H1 (cell line): ENCODE data around the gene CASP9. TPM values are rescaled to one million over a fixed set of nuclear protein-coding genes. Genes with fewer than 3 reads are reported as not detected.
A peak's percentile ranks its signal among the peaks of the same experiment; 100 is the strongest.

ENCODE experiments used
- CTCF ChIA-PET: fragments of 300-600 bp; sonication (Branson Sonifier 250); formaldehyde crosslinking; loops from one replicate; lab custom pipeline; 2021; ENCODE audit not compliant: partially characterized antibody; lab: Charles Lee
- POLR2A ChIA-PET: fragments of 300-600 bp; sonication (Branson Sonifier 250); formaldehyde crosslinking; loops from one replicate; lab custom pipeline; 2021; ENCODE audit warnings: inconsistent platforms; ENCODE audit not compliant: partially characterized antibody; lab: Charles Lee
- DNase-seq, 2 experiments: peaks; one replicate each; pipeline versions ENCODE4 v3.0.0 to v3.0.0-alpha.2; 2010 to 2022; ENCODE audit warnings: low spot score in 2 of 2, low read depth in 1 of 2, mixed read lengths in 1 of 2
- FAIRE-seq: peaks from 2 replicates; lab custom pipeline; 2011; peaks lifted over from hg19 to GRCh38; lab: Jason Lieb, UNC
- H2AFZ ChIP-seq: 2 replicates; pipeline ENCODE4 v1.8.1; 2012; ENCODE audit warnings: low read length, inconsistent platforms
- H2AK5ac ChIP-seq: 2 replicates; pipeline ENCODE4 v1.6.1; 2013; ENCODE audit warnings: low read depth, low read length
- H2BK120ac ChIP-seq: replicated peaks from 2 replicates; pipeline ENCODE3; 2013; ENCODE audit warnings: low read depth, low read length, inconsistent platforms
- H2BK12ac ChIP-seq: 2 replicates; pipeline ENCODE4 v1.6.1; 2013; ENCODE audit warnings: low read depth, low read length
- H2BK15ac ChIP-seq: 2 replicates; pipeline ENCODE4 v1.6.1; 2013; ENCODE audit warnings: low read length
- H2BK20ac ChIP-seq: 2 replicates; pipeline ENCODE4 v1.6.1; 2013; ENCODE audit warnings: low read length
- H2BK5ac ChIP-seq: 2 replicates; pipeline ENCODE4 v1.6.1; 2013; ENCODE audit warnings: low read depth, low read length
- H3K14ac ChIP-seq: 2 replicates; pipeline ENCODE4 v1.6.1; 2013; ENCODE audit warnings: inconsistent platforms; ENCODE audit not compliant: insufficient read length
- H3K18ac ChIP-seq: 2 replicates; pipeline ENCODE4 v1.6.1; 2013; ENCODE audit warnings: low read length; ENCODE audit errors: extremely low read depth
- H3K23ac ChIP-seq: 2 replicates; pipeline ENCODE4 v1.6.1; 2013; ENCODE audit warnings: inconsistent platforms; ENCODE audit not compliant: insufficient read length
- H3K23me2 ChIP-seq: 2 replicates; pipeline ENCODE4 v1.6.1; 2013; ENCODE audit warnings: low read depth, low read length
- H3K27ac ChIP-seq: 2 replicates; pipeline ENCODE4 v1.6.1; 2011; ENCODE audit warnings: low read depth, low read length, inconsistent platforms
- H3K27me3 ChIP-seq, 4 experiments: replicated peaks in 1 of 4; 1 replicate in 1 of 4; 2 replicates in 3 of 4; pipeline versions ENCODE4 v1.6.1 to v1.8.1; 2011 to 2013; ENCODE audit warnings: low read length in 3 of 4, mild to moderate bottlenecking in 3 of 4, inconsistent platforms in 2 of 4, mixed read lengths in 2 of 4, moderate library complexity in 1 of 4; ENCODE audit not compliant: control insufficient read depth in 3 of 4, insufficient read depth in 3 of 4; ENCODE audit errors: extremely low read depth in 1 of 4
- H3K36me3 ChIP-seq, 4 experiments: 2 replicates each; pipeline versions ENCODE4 v1.6.1 to v1.8.1; 2011 to 2013; ENCODE audit warnings: mild to moderate bottlenecking in 4 of 4, low read length in 3 of 4, moderate library complexity in 2 of 4, control low read depth in 1 of 4, inconsistent platforms in 1 of 4; ENCODE audit not compliant: insufficient read depth in 4 of 4, control insufficient read depth in 2 of 4
- H3K4ac ChIP-seq: replicated peaks from 2 replicates; pipeline ENCODE3; 2013; ENCODE audit warnings: low read length, low read depth, mixed read lengths, inconsistent platforms; ENCODE audit not compliant: insufficient read length
- H3K4me1 ChIP-seq, 4 experiments: replicated peaks in 1 of 4; 1 replicate in 1 of 4; 2 replicates in 3 of 4; pipeline versions ENCODE4 v1.6.1 to v1.8.1; 2011 to 2013; ENCODE audit warnings: low read length in 3 of 4, inconsistent platforms in 2 of 4, mixed read lengths in 1 of 4; ENCODE audit not compliant: insufficient read depth in 4 of 4, control insufficient read depth in 3 of 4
- H3K4me2 ChIP-seq, 2 experiments: 2 replicates each; pipeline versions ENCODE4 v1.6.1 to v1.8.1; 2011 to 2013; ENCODE audit warnings: low read depth in 2 of 2, low read length in 2 of 2, control low read depth in 1 of 2, inconsistent platforms in 1 of 2, mild to moderate bottlenecking in 1 of 2; ENCODE audit not compliant: insufficient read depth in 1 of 2
- H3K4me3 ChIP-seq, 4 experiments: fragments of 200-600, 300-600 bp in 1 of 4; sonication (generic), shearing (Covaris generic), sonication (Bioruptor Twin) in 1 of 4; 2 replicates each; pipeline versions ENCODE4 v1.5.1 to v1.8.1; 2011 to 2016; ENCODE audit warnings: low read length in 4 of 4, low read depth in 3 of 4, control low read depth in 2 of 4, inconsistent platforms in 2 of 4, mild to moderate bottlenecking in 2 of 4, mixed read lengths in 1 of 4, moderate library complexity in 1 of 4; ENCODE audit not compliant: insufficient read depth in 2 of 4; ENCODE audit errors: extremely low read depth in 1 of 4
- H3K56ac ChIP-seq: replicated peaks from 2 replicates; pipeline ENCODE3; 2013; ENCODE audit warnings: low read depth, mild to moderate bottlenecking, mixed read lengths, low read length, inconsistent platforms; ENCODE audit not compliant: insufficient read length
- H3K79me1 ChIP-seq: 2 replicates; pipeline ENCODE4 v1.6.1; 2013; ENCODE audit warnings: low read depth, low read length, control low read depth
- H3K79me2 ChIP-seq, 2 experiments: 2 replicates each; pipeline versions ENCODE4 v1.6.1 to v1.8.1; 2012 to 2013; ENCODE audit warnings: low read length in 2 of 2, mild to moderate bottlenecking in 2 of 2, inconsistent platforms in 1 of 2; ENCODE audit not compliant: insufficient read depth in 2 of 2, control insufficient read depth in 1 of 2
- H3K9ac ChIP-seq, 4 experiments: replicated peaks in 1 of 4; 1 replicate in 1 of 4; 2 replicates in 3 of 4; pipeline versions ENCODE4 v1.6.1 to v1.8.1; 2011 to 2013; ENCODE audit warnings: low read depth in 3 of 4, low read length in 3 of 4, control low read depth in 2 of 4, mild to moderate bottlenecking in 2 of 4, moderate library complexity in 2 of 4, inconsistent platforms in 1 of 4; ENCODE audit errors: extremely low read depth in 1 of 4
- H3K9me3 ChIP-seq, 2 experiments: 2 replicates each; pipeline versions ENCODE4 v1.6.1 to v1.8.1; 2012 to 2013; ENCODE audit warnings: mild to moderate bottlenecking in 2 of 2, moderate library complexity in 2 of 2, control low read depth in 1 of 2, inconsistent platforms in 1 of 2, low read depth in 1 of 2, low read length in 1 of 2, mixed read lengths in 1 of 2; ENCODE audit not compliant: insufficient read depth in 2 of 2
- H4K20me1 ChIP-seq, 2 experiments: replicated peaks in 1 of 2; 2 replicates each; pipeline versions ENCODE3 to v1.8.1; 2011 to 2013; ENCODE audit warnings: inconsistent platforms in 2 of 2, low read length in 2 of 2, mild to moderate bottlenecking in 1 of 2; ENCODE audit not compliant: insufficient read depth in 2 of 2, control insufficient read depth in 1 of 2
- H4K5ac ChIP-seq: 2 replicates; pipeline ENCODE4 v1.6.1; 2013; ENCODE audit warnings: low read length, low read depth, mixed read lengths, inconsistent platforms; ENCODE audit not compliant: insufficient read length
- H4K8ac ChIP-seq: 2 replicates; pipeline ENCODE4 v1.8.0; 2013; ENCODE audit warnings: mild to moderate bottlenecking, moderate library complexity, low read length, inconsistent platforms; ENCODE audit not compliant: insufficient read depth; ENCODE audit errors: extremely low read depth
- H4K91ac ChIP-seq: replicated peaks from 2 replicates; pipeline ENCODE3; 2013; ENCODE audit warnings: low read length, mixed read lengths, inconsistent platforms; ENCODE audit not compliant: insufficient read length
- ASH2L ChIP-seq: fragments of 200-600, 300-600 bp; sonication (generic); IDR thresholded peaks from one replicate; pipeline ENCODE4 v1.7.1; 2017; ENCODE audit warnings: low read length
- KDM1A ChIP-seq: fragments of 200-600, 300-600 bp; sonication (generic); IDR thresholded peaks from 2 replicates; pipeline ENCODE4 v1.7.1; 2016; ENCODE audit warnings: mild to moderate bottlenecking, low read length, borderline replicate concordance
- PHF8 ChIP-seq: fragments of 200-600 bp; sonication (generic); conservative IDR thresholded peaks from 2 replicates; pipeline ENCODE4 v1.7.1; 2012; ENCODE audit warnings: low read depth, mild to moderate bottlenecking, inconsistent platforms, low read length, moderate library complexity
- SUZ12 ChIP-seq: fragments of 200-600 bp; sonication (generic); IDR thresholded peaks from 2 replicates; pipeline ENCODE4 v1.6.1; 2012; ENCODE audit warnings: mild to moderate bottlenecking, inconsistent platforms, low read length, moderate library complexity, mixed read lengths
- WGBS, 2 experiments: shearing (Covaris generic) in 1 of 2; methylation state at CpG; one replicate each; pipeline versions ENCODE4 v1.1.6 to v1.1.7; 2013 to 2015; ENCODE audit warnings: low lambda C conversion rate in 2 of 2, mixed read lengths in 2 of 2, inconsistent platforms in 1 of 2, low coverage in 1 of 2, missing lambda C conversion rate in 1 of 2; ENCODE audit not compliant: insufficient replicate concordance in 2 of 2, insufficient coverage in 1 of 2, insufficient read length in 1 of 2; ENCODE audit errors: extremely low coverage in 1 of 2, missing lambda C conversion rate in 1 of 2; 5-methylcytosine and 5-hydroxymethylcytosine counted together
- polyA plus RNA-seq, 7 experiments: library from polyadenylated mRNA; depleted of rRNA in 3 of 7; stranded (reverse) in 5 of 7; unstranded in 2 of 7; fragments of >200 nt in 5 of 7; fragments of 200-250 nt in 2 of 7; gene quantifications; 1 replicate in 5 of 7; 2 replicates in 1 of 7; 4 replicates in 1 of 7; pipeline versions ENCODE4 v1.2.1 to v1.2.3, GENCODE V29; 2011 to 2013; ENCODE audit warnings: missing spikeins in 2 of 7, mixed read lengths in 2 of 7
- total RNA-seq: library from RNA; stranded (reverse); fragmentation: NEBNext Ultra II Directional; extraction: Animal tissue kit (Norgen Biotek cat#: 25700); gene quantifications from 2 replicates; pipeline ENCODE4 v1.2.1, GENCODE V29; 2021

Gene CASP9
- total and polyA plus RNA-seq, 2 of the 8 experiments (the other 6 are each of a cell fraction or from before 2014, with no cell fraction given), result 14.8 to 36.3 TPM

- Histone ChIP-seq H3K36me3 (no peaks in the 10 kb centered on the region), H2BK20ac (no peak overlapping the region), H4K8ac (no peak overlapping the region), H3K4ac (no peak overlapping the region), H3K79me1 (no peaks in the 10 kb centered on the region), H2BK120ac (no peak overlapping the region), H2AFZ (no peak overlapping the region), H3K27ac (no peak overlapping the region), H3K18ac (no peak overlapping the region), H3K4me1 (no peaks in the 10 kb centered on the region), H2AK5ac (no peak overlapping the region), H4K5ac (no peak overlapping the region), H2BK5ac (no peak overlapping the region), H3K23me2 (no peaks in the 10 kb centered on the region), H3K14ac (no peak overlapping the region), H4K20me1 (no peaks in the 10 kb centered on the region), H2BK12ac (no peak overlapping the region), H3K4me2 (no peak overlapping the region), H3K4me3 (no peak overlapping the region), H3K56ac (no peak overlapping the region), H2BK15ac (no peak overlapping the region), H4K91ac (no peak overlapping the region), H3K23ac (no peak overlapping the region), H3K27me3 (no peaks in the 10 kb centered on the region), H3K9ac (no peak overlapping the region), H3K79me2 (no peaks in the 10 kb centered on the region), H3K9me3 (no peaks in the 10 kb centered on the region)
- FAIRE-seq (no peak), DNase-seq (no peak)
- WGBS, 2 experiments, result 90% methylated on average over 1 of the region's 1 CpG; no CpG with 5 or more reads in 1 of the 2 experiments
- ChIA-PET CTCF (no interaction called here), POLR2A (no interaction called here)
- TF ChIP-seq KDM1A, result peak; percentile 28; the same call in 1 of the 2 replicates
- no peak for TF ChIP-seq SUZ12
- no peak for TF ChIP-seq ASH2L
- no peak for TF ChIP-seq PHF8
These were observed 71.8 kb downstream of the CASP9 start for GRCh38 chr1:15452216-15452615.
